SW 1271 (cell line): ENCODE results near the gene PPP1R1B.

Experiments used
- DNase-seq, 2 experiments: peaks; one replicate each; lab custom pipeline; 2025; lab: John Stamatoyannopoulos, UW

The PPP1R1B gene

GRCh38 chr17:39683295-39683939 lies 56.7 kb downstream of the PPP1R1B start:
- no peak for DNase-seq

DNA sequence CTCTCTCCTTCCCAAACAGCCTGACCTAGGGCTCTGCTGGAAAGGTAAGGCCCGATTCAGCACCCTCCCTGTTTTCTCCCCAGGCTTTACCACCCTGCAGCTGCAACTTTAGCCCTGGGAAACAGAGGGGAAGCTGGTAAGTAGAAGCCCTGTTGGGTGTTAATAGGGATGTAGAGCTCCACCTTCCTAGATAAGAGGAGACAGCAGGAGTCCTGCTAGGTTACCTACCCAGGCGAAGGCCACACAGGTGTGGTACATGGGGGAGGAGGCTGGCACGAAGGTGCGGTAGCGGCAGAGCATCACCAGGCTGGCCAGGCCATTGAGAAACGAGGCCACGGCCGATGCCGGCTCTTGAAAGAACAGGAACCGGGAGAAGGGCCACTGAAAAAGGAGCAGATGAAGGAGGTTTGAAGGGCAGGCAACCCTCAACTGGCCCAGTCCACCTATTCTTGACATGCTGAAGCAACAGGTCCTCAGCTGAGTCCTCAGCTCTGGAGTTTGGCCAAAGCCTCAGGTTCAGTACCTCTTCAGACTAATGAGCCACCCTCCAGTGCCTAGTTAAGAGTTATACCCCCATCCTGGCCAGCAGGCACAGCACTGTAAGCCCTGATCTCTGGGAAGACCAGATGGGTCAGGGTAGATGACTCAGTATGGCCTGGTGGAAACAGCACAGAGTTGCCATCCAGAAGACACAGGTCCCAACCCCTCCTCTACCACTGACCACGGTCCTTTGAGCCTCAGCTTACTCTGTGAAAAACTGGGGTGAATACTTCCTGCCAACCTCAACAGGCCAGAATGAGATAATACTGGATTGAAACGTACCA lies 57.8 kb downstream of the PPP1R1B start:
- DNase-seq: no peak
